Measurements from ENCODE around the gene ABCB8.

ABCB8 gene

DNA sequence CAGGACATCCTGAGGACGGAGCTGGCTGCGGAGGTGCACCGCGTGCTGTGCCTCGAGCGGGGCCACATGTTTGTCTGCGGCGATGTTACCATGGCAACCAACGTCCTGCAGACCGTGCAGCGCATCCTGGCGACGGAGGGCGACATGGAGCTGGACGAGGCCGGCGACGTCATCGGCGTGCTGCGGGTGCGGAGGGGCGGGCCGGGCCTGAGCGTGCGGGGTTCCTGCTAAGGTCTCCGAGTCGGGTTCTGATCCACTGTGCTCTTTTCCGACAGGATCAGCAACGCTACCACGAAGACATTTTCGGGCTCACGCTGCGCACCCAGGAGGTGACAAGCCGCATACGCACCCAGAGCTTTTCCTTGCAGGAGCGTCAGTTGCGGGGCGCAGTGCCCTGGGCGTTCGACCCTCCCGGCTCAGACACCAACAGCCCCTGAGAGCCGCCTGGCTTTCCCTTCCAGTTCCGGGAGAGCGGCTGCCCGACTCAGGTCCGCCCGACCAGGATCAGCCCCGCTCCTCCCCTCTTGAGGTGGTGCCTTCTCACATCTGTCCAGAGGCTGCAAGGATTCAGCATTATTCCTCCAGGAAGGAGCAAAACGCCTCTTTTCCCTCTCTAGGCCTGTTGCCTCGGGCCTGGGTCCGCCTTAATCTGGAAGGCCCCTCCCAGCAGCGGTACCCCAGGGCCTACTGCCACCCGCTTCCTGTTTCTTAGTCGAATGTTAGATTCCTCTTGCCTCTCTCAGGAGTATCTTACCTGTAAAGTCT is 14.3 kb upstream of the ABCB8 start:
- peak; percentile 78 for DNase-seq (ENCODE audit: low read depth, low spot score)
- no CpG with 5 or more reads among the region's 55 CpGs for WGBS (ENCODE audit: insufficient coverage, insufficient read length)
- H3K27ac ChIP-seq (ENCODE audit: low read length), result no peak overlapping the region
- H3K9me3 ChIP-seq (ENCODE audit: control insufficient read depth, insufficient read depth, low read length), result no peaks in the 10 kb centered on the region
- peaks cover 6% of the 10 kb centered on the region; the same call in 1 of the 2 replicates for H3K27me3 ChIP-seq (ENCODE audit: control insufficient read depth, insufficient read depth, low read length)
- H3K36me3 ChIP-seq (ENCODE audit: control insufficient read depth, insufficient read depth, low read length), result no peaks in the 10 kb centered on the region
- H3K4me3 ChIP-seq (ENCODE audit: low read length), result peak overlapping the region; percentile 59; the same call in 1 of the 2 replicates
- H3K4me1 ChIP-seq (ENCODE audit: control insufficient read depth, insufficient read depth, low read length), result peaks cover 26% of the 10 kb centered on the region

DNA sequence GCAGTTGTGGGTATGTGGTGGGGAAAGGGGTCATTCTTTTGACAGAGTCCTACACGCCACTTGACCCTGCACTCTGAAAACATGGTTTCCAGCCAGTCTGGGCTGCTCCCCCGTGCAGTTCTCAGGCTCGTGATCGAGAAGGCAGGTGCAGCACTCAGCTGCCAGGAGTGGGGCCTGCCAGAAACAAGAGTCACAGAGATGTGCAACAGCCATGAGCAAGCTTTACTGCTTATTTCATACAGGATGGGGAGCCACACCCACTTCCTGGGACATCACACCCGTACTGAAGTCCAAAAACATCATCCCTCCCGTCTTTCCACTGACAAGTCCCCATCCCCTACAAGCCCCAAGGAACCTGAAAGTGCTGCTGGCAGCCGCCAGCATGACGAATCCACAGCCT is 13.3 kb upstream of the ABCB8 start:
- no CpG with 5 or more reads among the region's 8 CpGs for WGBS (ENCODE audit: insufficient coverage, insufficient read length)

DNA sequence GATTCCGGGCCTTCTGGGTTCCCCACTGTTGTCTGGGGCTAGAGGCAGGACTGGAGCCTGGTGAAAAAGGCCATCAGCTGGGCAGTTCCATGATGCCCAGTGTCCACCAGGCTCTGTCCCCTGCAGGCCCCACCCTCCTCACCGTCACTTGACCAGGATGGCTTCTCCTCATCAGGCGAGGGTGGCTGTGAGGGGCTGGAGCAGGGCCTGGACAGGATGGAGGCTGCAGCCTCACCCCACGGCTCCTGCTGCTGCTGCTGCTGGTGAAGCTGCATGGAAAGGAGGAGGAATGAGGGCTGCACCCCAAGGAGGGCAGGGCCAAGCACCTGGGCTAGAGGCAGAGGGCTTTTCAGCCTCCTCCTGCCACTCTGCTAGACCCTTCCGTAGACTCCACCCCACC is 12.3 kb upstream of the ABCB8 start:
- peaks cover 15% of the 10 kb centered on the region; the same call in 1 of the 2 replicates for H3K27me3 ChIP-seq (ENCODE audit: control insufficient read depth, insufficient read depth, low read length)
- DNase-seq (ENCODE audit: low read depth, low spot score), result no peak
- peaks cover 17% of the 10 kb centered on the region for H3K4me1 ChIP-seq (ENCODE audit: control insufficient read depth, insufficient read depth, low read length)
- H3K4me3 ChIP-seq (ENCODE audit: low read length), result no peak overlapping the region
- no CpG with 5 or more reads among the region's 5 CpGs for WGBS (ENCODE audit: insufficient coverage, insufficient read length)
- no peaks in the 10 kb centered on the region for H3K9me3 ChIP-seq (ENCODE audit: control insufficient read depth, insufficient read depth, low read length)
- H3K36me3 ChIP-seq (ENCODE audit: control insufficient read depth, insufficient read depth, low read length), result no peaks in the 10 kb centered on the region
- no peak overlapping the region for H3K27ac ChIP-seq (ENCODE audit: low read length)

More for the DNA sequence above, 13.3 kb upstream of the ABCB8 start:
- Histone ChIP-seq H3K9me3 (ENCODE audit: control insufficient read depth, insufficient read depth, low read length) (no peaks in the 10 kb centered on the region), H3K4me3 (ENCODE audit: low read length) (no peak overlapping the region), H3K27ac (ENCODE audit: low read length) (no peak overlapping the region), H3K27me3 (ENCODE audit: control insufficient read depth, insufficient read depth, low read length) (peaks cover 13% of the 10 kb centered on the region; the same call in 1 of the 2 replicates), H3K4me1 (ENCODE audit: control insufficient read depth, insufficient read depth, low read length) (peaks cover 19% of the 10 kb centered on the region), H3K36me3 (ENCODE audit: control insufficient read depth, insufficient read depth, low read length) (no peaks in the 10 kb centered on the region)
- no peak for DNase-seq (ENCODE audit: low read depth, low spot score)

DNA sequence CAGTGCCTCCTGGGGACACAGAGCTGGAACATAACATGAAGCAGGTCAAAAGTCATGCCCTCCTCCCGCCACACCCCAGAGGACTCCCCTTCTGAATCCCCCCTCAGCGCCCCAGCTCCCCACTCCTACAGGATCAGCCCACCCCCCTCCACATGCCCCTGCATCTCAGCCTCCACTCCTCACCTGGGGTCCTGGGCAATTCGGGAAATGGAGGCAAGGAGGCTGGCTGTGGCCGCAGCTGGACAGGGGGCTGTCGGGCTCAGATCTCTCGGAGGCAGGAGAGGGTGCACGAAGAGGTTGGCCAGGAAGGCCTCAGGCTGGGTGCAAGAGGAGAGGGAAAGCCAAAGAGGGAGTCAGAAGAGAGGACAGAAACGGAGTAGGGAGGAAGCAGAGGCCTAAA is 11.7 kb upstream of the ABCB8 start:
- WGBS (ENCODE audit: insufficient coverage, insufficient read length), result no CpG with 5 or more reads among the region's 8 CpGs
- no peak overlapping the region for H3K4me3 ChIP-seq (ENCODE audit: low read length)
- peaks cover 15% of the 10 kb centered on the region; the same call in 1 of the 2 replicates for H3K27me3 ChIP-seq (ENCODE audit: control insufficient read depth, insufficient read depth, low read length)
- H3K36me3 ChIP-seq (ENCODE audit: control insufficient read depth, insufficient read depth, low read length), result no peaks in the 10 kb centered on the region
- peaks cover 17% of the 10 kb centered on the region for H3K4me1 ChIP-seq (ENCODE audit: control insufficient read depth, insufficient read depth, low read length)
- no peak for DNase-seq (ENCODE audit: low read depth, low spot score)
- H3K9me3 ChIP-seq (ENCODE audit: control insufficient read depth, insufficient read depth, low read length), result no peaks in the 10 kb centered on the region
- no peak overlapping the region for H3K27ac ChIP-seq (ENCODE audit: low read length)

DNA sequence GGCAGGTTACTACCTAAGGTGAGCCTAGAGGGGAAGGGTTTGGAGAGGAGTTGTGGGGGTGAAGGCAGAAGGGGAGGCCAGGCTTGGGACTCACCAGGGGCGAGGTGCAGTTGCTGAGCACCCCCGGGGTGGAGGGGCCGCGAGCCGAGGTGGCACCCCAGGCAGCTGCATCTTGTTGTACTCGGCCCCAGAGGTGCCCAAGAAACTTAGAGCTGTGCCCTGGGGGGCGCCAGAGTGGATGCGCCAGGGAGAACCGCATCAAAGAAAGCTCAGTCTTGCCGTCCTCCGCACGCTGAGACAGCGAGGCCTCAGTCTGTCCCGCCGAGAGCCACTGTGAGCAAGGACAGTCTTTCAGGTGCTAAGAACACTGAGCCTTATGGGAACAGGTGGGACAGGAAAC is 11.3 kb upstream of the ABCB8 start:
- peaks cover 15% of the 10 kb centered on the region; the same call in 1 of the 2 replicates for H3K27me3 ChIP-seq (ENCODE audit: control insufficient read depth, insufficient read depth, low read length)
- no peaks in the 10 kb centered on the region for H3K36me3 ChIP-seq (ENCODE audit: control insufficient read depth, insufficient read depth, low read length)
- H3K27ac ChIP-seq (ENCODE audit: low read length), result no peak overlapping the region
- H3K4me3 ChIP-seq (ENCODE audit: low read length), result no peak overlapping the region
- H3K4me1 ChIP-seq (ENCODE audit: control insufficient read depth, insufficient read depth, low read length), result peaks cover 17% of the 10 kb centered on the region
- no peaks in the 10 kb centered on the region for H3K9me3 ChIP-seq (ENCODE audit: control insufficient read depth, insufficient read depth, low read length)
- WGBS (ENCODE audit: insufficient coverage, insufficient read length), result no CpG with 5 or more reads among the region's 15 CpGs
- DNase-seq (ENCODE audit: low read depth, low spot score), result no peak

DNA sequence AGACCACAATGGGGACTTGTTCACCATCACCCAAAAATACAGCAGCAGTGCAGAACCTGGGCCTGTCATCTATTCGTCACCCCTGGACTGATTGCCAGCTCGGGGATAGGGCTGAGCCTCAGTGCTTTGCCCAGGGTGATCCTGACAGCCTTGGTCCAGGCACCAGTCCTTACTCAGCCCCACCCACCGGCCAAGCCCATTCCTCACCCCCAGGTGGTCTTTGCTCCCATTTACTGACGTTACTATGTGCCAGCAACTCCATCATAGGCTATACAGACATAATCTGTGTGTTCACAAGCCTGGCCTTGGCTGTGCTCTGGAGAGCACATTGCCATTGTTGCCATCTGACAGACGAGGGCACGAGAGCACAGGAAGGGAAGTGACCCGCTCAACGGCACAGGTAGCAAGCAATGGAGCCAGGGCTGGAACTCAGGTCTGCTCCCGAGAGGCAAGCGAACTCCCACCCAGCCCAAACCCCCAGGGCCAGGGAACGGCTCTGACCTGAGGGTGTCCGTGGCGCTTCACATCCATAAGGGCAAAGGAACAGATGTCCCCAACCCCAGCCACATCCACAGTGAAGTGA is 10.8 kb upstream of the ABCB8 start:
- Histone ChIP-seq H3K4me3 (ENCODE audit: low read length) (no peak overlapping the region), H3K36me3 (ENCODE audit: control insufficient read depth, insufficient read depth, low read length) (no peaks in the 10 kb centered on the region), H3K9me3 (ENCODE audit: control insufficient read depth, insufficient read depth, low read length) (no peaks in the 10 kb centered on the region), H3K27ac (ENCODE audit: low read length) (no peak overlapping the region), H3K27me3 (ENCODE audit: control insufficient read depth, insufficient read depth, low read length) (peaks cover 15% of the 10 kb centered on the region; the same call in 1 of the 2 replicates), H3K4me1 (ENCODE audit: control insufficient read depth, insufficient read depth, low read length) (peaks cover 16% of the 10 kb centered on the region)
- WGBS (ENCODE audit: insufficient coverage, insufficient read length), result no CpG with 5 or more reads among the region's 13 CpGs
- no peak for DNase-seq (ENCODE audit: low read depth, low spot score)

DNA sequence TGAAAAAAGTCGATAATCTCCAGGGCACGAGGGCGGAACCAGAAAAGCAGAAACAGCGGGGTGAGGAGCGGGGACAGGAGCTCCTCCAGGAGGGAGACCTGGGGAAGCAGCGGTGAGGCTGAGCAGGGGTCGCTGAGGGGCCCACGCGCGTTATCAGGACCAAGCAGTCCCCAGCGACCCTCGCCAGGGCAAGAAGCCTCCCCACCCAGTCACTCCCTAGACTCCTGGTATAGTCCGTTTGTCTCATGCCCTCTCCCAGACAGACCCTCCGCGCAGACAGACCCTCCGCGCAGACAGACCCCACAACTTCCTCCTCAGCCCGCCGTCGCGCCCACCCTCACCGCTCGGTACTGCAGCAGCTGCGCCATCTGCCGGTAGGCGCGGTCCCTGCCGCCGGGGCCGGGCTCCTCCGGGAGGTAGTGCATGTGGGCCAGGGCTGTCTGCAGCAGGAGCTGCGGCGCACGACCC is 10.3 kb upstream of the ABCB8 start:
- no peaks in the 10 kb centered on the region for H3K9me3 ChIP-seq (ENCODE audit: control insufficient read depth, insufficient read depth, low read length)
- H3K4me3 ChIP-seq (ENCODE audit: low read length), result peak overlapping the region; percentile 12; the same call in 1 of the 2 replicates
- peak; percentile 63 for DNase-seq (ENCODE audit: low read depth, low spot score)
- no peaks in the 10 kb centered on the region for H3K36me3 ChIP-seq (ENCODE audit: control insufficient read depth, insufficient read depth, low read length)
- H3K27me3 ChIP-seq (ENCODE audit: control insufficient read depth, insufficient read depth, low read length), result peaks cover 15% of the 10 kb centered on the region; the same call in 1 of the 2 replicates
- H3K27ac ChIP-seq (ENCODE audit: low read length), result no peak overlapping the region
- no CpG with 5 or more reads among the region's 34 CpGs for WGBS (ENCODE audit: insufficient coverage, insufficient read length)
- peaks cover 15% of the 10 kb centered on the region for H3K4me1 ChIP-seq (ENCODE audit: control insufficient read depth, insufficient read depth, low read length)

DNA sequence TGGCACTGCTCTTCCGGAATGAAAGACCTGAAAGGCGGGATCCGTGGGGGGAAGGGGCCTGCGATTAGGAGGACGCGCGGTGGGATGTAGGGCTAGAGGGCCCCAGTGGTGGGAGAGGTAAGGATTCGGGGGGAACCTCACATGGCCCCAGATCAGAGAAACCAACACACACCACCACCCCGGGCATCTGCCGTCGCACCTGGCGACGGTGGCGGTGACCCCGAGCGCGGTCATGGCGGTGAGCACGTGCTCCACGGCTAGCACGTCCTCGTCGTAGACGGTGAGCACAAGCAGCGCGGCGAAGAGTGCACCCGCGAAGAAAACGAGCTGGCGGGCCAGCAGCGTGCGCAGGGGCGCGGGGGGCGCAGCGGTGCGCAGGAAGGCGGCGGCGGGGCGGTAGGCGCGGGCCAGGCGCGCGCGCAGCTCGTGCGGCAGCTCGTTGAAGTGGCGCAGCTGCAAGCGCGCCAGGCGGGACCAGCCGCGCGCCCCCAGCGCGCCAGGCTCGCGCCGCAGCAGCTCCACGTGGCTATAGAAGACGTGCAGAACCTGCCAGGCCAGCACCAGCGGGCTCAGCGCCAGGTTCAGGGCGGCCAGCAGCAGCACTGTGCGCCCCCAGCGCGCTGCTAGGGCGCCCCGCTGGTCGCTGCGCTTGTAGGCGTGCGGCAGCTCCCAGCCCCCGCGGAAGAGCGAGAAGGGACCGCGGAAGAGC is 9.7 kb upstream of the ABCB8 start:
- no peak overlapping the region for H3K27ac ChIP-seq (ENCODE audit: low read length)
- WGBS (ENCODE audit: insufficient coverage, insufficient read length), result no CpG with 5 or more reads among the region's 82 CpGs
- no peak for DNase-seq (ENCODE audit: low read depth, low spot score)
- H3K36me3 ChIP-seq (ENCODE audit: control insufficient read depth, insufficient read depth, low read length), result no peaks in the 10 kb centered on the region
- no peak overlapping the region; the same call in 1 of the 2 replicates for H3K4me3 ChIP-seq (ENCODE audit: low read length)
- peaks cover 15% of the 10 kb centered on the region; the same call in 1 of the 2 replicates for H3K27me3 ChIP-seq (ENCODE audit: control insufficient read depth, insufficient read depth, low read length)
- peaks cover 12% of the 10 kb centered on the region for H3K4me1 ChIP-seq (ENCODE audit: control insufficient read depth, insufficient read depth, low read length)
- H3K9me3 ChIP-seq (ENCODE audit: control insufficient read depth, insufficient read depth, low read length), result no peaks in the 10 kb centered on the region

DNA sequence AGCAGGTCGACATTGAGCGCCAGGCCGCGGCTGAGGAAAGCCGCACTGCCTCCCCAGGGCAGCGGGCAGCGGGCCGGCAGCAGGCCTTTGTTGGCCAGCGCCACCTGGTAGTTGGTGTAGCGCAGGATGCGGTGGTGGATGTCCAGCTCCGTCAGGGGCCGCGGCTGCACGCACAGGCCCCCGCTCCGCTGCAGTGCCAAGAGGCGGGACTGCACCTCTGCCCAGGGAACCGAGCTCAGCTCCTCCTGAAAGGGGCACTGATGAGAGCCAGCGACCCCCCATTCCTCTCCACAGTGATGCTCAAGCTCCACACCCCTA is 9.2 kb upstream of the ABCB8 start:
- Histone ChIP-seq H3K36me3 (ENCODE audit: control insufficient read depth, insufficient read depth, low read length) (no peaks in the 10 kb centered on the region), H3K27ac (ENCODE audit: low read length) (no peak overlapping the region), H3K4me1 (ENCODE audit: control insufficient read depth, insufficient read depth, low read length) (peaks cover 12% of the 10 kb centered on the region), H3K4me3 (ENCODE audit: low read length) (no peak overlapping the region; the same call in 1 of the 2 replicates), H3K9me3 (ENCODE audit: control insufficient read depth, insufficient read depth, low read length) (no peaks in the 10 kb centered on the region), H3K27me3 (ENCODE audit: control insufficient read depth, insufficient read depth, low read length) (peaks cover 15% of the 10 kb centered on the region; the same call in 1 of the 2 replicates)
- no peak for DNase-seq (ENCODE audit: low read depth, low spot score)
- WGBS (ENCODE audit: insufficient coverage, insufficient read length), result no CpG with 5 or more reads among the region's 20 CpGs

DNA sequence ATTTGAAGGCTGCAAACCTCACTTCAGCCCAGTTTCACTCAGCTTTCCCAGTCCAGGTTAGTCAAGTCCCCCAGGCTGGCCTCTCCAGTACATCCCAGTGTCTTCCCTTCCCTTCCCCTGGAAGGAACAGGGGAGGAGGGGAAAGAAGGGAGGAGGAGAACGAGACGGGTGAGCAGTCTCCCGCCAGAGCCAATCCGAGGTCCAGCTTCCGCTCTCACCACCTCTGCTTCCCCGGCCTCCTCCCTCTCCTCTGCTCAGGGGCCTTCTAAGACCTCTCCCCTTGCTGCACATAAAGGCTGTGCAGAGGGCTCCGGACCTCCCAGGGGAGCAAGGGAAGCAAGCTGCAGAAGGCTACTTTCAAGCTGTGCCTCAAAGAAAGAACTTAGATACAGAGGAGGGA is 8.0 kb upstream of the ABCB8 start:
- no peaks in the 10 kb centered on the region for H3K9me3 ChIP-seq (ENCODE audit: control insufficient read depth, insufficient read depth, low read length)
- no peak overlapping the region for H3K4me3 ChIP-seq (ENCODE audit: low read length)
- no peak overlapping the region for H3K27ac ChIP-seq (ENCODE audit: low read length)
- H3K27me3 ChIP-seq (ENCODE audit: control insufficient read depth, insufficient read depth, low read length), result peaks cover 15% of the 10 kb centered on the region; the same call in 1 of the 2 replicates
- WGBS (ENCODE audit: insufficient coverage, insufficient read length), result no CpG with 5 or more reads among the region's 7 CpGs
- no peak for DNase-seq (ENCODE audit: low read depth, low spot score)
- H3K36me3 ChIP-seq (ENCODE audit: control insufficient read depth, insufficient read depth, low read length), result no peaks in the 10 kb centered on the region
- H3K4me1 ChIP-seq (ENCODE audit: control insufficient read depth, insufficient read depth, low read length), result peaks cover 12% of the 10 kb centered on the region
